HG03571 (cell line): ENCODE measurements around the gene FTL.

Source experiments
- ATAC-seq: cut with Tn5 transposase; IDR thresholded peaks from one replicate; pipeline ENCODE4 v1.9.1; 2021; ENCODE audit not compliant: unreplicated experiment

FTL gene

DNA sequence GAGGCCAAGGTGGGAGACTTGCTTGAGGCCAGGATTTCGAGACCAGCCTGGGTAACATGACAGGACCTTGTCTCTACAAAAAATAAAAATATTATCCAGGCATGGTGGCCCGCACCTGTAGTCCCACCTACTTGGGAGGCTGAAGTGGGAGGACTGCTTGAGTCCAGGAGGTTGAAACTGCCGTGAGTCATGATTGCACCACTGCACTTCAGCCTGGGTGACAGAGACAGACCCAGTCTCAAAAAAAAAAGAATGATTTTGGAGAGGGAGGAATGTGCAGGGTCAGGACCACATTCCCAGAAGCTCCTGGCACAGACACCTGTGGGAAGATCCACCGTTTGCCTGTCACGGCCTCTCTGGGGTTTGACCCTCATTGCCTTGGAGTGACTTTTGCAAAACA lies 19.7 kb upstream of the FTL start:
- ATAC-seq, result no peak

DNA sequence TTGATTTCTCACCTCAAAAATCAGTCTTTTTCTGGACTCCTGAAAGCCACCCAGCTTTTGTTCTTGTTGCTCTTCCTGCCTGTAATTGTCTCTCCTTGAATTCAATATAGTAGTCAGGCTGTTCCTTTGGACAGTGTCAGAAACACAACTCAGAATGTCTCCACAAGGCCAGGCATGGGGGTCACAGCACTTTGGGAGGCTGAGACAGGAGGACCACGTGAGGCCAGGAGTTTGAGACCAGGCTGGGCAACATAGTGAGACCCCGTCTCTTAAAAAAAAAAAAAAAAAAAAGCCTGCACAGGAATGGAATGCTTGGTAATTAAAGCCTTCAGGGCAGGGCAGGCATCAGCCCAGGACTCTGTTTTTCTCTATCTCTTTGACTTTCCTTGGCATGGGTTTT lies 19.3 kb upstream of the FTL start:
- ATAC-seq, result no peak

DNA sequence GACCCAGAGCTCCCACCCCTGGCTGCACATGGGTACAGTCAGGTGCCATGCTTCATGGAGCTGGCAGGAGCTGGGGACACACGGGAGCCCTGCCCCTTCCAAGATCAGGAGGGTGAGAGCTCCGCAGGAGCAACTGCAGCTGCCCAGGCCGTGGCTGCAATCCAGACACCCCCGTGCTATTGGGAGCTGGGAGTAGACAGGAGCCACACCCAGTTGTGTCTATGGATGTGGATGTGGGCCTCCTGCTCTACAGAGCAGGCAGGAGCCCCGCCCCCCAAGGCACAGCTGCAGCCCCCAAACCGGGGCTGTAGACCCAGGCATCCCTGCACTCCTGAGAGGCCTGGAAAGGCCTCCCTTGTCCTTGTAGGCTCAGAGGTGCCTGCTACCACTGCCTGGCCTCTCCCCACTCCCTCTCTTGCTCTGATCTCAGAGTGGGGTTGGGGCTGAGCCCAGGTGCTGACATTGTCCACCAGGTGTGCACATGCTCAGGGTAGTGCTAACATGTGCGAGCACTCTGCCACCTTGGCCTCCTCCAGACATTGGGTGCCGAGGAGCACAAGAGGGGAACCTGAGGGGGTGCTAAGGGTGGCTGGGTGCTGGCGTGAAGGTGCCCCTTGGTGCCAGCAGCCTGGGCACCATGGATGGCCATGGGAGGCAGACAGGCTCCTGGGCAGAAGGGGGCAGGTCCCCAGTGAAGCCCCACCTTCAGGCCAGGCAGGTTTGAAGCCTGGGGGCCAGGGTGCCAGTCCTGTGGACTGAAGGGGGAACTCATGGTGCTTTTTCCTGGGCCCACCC lies 18.4 kb upstream of the FTL start:
- ATAC-seq, result no peak

DNA sequence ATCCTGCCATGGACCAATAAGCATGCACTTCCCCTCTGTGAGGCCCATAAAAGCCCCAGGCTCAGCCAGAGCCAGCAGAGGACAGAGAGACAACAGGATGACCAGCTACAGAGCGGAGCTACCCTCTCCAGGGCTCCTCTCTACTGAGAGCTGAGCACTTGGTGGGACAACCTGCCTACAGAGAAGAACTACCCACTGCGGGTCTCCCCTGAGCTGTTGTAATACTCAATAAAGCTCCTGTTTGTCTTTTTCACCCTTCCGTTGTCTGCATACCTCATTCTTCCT lies 17.9 kb upstream of the FTL start:
- no peak for ATAC-seq

DNA sequence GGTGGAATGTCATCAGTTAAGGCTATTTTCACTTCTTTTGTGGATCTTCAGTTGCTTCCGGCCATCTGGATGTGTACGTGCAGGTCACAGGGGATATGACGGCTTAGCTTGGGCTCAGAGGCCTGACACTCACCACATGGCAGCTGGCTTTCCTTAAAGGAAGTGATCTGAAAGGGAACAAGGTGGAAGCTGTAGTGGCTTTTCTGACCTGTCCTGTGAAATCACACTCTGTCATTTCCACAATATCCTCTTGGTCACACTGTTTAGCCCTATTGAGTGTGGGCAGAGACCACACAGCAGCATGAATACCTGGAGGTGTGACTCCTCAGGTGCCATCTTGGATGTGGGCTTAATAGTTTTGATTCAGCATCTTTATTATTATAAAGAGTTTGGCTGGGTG lies 14.9 kb upstream of the FTL start:
- ATAC-seq, result no peak

DNA sequence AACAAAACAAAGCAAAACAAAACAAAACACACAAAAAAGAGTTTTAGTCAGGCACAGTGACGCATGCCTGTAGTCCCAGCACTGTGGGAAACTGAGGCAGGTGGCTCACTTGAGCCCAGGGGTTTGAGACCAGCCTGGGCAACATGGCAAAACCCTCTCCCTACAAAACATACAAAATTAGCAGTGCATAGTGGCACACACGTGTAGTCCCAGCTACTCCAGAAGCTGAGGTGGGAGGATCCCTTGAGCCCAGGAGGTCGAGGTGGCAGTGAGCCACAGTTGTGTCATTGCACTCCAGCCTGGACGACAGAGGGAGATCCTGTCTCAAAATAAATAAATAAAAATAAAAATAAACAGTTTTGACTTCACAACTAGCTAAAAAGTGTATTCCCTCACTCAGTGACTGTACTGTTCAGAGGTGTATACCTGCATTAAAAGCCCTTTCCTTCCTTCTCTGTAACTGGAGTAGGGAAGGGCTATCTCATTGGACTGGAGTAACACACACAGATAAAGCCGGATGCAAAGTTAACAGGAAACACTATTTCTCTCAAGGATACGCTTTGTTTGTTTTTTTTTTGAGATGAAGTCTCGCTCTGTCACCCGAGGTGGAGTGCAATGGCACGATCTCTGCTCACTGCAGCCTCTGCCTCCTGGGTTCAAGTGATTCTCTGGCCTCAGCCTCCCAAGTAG lies 14.1 kb upstream of the FTL start:
- ATAC-seq, result no peak

DNA sequence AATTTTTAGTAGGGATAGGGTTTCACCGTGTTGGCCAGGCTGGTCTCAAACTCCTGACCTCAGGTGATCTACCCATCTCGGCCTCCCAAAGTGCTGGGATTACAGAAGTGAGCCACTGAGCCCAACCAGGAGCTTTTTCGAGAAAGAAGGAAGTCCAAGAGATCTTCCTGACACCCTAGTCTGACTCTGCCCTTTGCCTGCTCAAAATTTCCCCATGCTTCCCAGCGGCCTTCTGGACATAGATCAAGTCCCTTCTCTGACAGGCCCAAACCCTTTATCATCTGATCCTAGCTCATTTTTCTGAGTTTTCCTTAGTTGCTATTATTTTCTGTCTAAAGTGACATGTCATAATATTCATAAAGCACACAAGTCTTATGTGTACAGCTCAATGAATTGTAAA lies 12.0 kb upstream of the FTL start:
- ATAC-seq, result no peak

DNA sequence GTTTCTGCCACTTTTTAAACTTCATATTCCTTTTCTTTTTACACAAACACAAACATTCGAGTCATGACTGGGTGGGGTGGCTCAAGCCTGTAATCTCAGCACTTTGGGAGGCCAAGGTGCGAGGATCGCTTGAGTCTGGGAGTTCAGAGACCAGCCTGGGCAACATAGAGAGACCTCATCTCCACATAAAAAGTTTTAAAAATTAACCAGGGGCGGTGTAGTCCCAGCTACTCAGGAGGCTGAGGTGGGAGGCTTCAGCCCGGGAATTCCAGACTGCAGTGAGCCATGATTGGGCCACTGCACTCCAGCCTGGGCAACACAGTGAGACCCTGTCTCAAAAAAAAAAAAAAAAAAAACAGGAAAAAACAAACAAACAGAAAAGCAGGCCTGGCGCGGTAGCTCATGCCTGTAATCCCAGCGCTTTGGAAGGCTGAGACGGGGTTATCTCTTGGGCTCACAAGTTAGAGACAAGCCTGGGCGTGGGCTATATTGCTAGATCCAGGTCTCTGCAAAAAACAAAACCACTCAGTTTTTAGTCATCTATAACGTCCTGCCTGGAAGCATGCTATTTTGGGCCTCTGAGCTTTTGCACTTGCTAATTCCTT lies 11.0 kb upstream of the FTL start:
- no peak for ATAC-seq

DNA sequence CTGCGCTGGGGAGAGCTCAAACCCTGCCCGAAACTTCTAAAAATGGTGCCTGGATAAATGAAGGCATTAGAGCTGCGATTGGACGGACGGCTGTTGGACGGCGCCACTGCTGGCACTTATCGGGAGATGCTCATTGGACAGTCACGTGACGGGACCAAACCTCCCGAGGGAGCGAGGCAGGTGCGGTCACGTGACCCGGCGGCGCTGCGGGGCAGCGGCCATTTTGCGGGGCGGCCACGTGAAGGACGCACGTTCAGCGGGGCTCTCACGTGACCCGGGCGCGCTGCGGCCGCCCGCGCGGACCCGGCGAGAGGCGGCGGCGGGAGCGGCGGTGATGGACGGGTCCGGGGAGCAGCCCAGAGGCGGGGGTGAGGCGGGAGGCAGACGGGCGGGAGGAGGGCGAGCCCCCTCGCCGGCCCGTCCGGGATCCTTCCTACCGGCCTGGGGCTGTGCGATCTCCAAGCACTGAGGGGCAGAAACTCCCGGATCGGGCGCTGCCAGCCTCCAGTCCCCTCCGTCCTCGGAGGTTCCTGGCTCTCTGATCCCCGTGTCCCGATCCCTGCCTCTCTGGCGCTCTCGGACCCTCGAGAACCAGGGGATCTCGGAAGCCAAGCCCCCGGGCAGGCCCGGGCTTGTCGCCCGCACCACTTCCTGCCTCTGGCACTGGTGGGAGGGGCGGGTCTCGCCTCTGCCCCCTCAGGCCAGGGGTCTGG lies 10.4 kb upstream of the FTL start, which contains the start of gene BAX:
Gene BAX (plus strand): TSS at position 281 of the 713 bp plus-strand sequence. CDS start 54 bp downstream, at position 335.
- ATAC-seq, result peak; percentile 77

DNA sequence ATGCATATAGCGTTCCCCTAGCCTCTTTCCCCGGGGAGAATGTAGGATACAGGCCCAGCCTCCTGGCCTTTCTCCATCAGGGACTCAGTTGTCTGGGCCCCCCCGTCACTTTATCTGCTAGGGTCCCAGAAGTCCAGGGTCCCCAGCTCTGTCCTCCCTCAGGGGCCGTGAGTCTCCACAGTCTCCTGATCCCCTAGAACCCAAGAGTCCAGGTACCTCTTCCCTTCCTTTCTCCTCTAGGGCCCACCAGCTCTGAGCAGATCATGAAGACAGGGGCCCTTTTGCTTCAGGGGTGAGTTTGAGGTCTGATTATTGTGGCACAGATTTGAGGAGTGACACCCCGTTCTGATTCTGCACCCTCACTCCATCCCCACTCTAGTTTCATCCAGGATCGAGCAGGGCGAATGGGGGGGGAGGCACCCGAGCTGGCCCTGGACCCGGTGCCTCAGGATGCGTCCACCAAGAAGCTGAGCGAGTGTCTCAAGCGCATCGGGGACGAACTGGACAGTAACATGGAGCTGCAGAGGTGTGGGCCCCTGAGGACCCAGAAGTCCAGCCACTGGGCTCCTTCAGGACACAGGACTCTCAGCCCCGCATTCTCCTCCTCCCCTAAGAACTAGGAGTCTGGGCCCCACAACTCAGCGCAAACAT lies 9.7 kb upstream of the FTL start:
- ATAC-seq, result no peak

DNA sequence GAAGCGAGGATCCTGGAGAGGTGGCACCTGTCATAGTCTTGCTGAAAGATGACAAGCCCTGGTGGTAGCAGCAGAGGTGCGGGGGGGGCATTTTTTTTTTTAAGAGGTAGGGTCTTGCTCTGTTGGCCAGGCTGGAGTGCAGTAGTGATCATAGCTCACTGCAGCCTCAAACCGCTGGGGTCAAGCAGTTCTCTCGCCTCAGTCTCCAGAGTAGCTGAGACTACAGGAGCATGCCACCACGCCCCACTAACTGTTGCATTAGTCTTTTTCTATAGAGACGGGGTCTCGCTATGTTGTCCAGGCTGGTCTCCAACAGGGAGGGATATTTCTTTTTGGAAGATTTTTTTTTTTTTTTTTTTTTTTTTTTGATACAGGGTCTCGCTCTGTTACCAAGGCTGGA lies 7.1 kb upstream of the FTL start:
- no peak for ATAC-seq

DNA sequence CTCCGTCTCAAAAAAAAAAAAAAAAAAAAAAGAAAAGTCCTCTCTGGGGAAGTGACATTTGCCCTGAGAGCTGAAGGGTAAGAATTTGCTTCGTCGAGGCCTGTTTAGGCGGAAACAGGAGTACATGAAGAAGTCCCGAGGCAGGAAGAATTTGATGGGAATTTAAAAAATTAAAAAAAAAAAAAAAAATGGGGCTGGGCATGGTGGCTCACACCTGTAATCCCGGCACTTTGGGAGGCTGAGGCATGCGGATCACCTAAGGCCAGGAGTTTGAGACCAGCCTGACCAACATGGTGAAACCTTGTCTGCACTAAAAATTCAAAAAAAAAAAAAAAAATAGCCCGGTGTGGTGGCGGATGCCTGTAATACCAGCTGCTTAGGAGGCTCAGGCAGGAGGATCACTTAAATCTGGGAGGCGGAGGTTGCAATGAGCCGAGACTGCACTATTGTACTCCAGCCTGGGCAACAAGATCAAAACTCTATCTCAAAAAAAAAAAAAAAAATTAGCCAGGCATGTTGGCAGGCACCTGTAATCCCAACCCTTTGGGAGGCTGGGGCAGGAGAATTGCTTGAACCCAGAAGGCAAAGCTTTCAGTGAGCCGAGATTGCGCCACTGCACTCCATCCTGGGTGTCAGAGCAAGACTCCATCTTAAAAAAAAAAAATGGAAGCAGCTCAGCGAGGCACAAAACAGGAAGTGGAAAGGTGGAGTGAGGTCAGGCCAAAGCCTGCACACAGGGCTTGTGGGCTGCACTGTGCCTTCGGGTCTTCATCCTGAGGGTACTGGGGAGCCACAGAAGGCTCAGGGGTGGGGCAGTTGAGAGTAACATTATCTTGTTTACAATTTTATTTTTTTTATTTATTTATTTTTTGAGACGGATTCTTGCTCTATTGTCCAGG lies 5.5 kb upstream of the FTL start:
- no peak for ATAC-seq

DNA sequence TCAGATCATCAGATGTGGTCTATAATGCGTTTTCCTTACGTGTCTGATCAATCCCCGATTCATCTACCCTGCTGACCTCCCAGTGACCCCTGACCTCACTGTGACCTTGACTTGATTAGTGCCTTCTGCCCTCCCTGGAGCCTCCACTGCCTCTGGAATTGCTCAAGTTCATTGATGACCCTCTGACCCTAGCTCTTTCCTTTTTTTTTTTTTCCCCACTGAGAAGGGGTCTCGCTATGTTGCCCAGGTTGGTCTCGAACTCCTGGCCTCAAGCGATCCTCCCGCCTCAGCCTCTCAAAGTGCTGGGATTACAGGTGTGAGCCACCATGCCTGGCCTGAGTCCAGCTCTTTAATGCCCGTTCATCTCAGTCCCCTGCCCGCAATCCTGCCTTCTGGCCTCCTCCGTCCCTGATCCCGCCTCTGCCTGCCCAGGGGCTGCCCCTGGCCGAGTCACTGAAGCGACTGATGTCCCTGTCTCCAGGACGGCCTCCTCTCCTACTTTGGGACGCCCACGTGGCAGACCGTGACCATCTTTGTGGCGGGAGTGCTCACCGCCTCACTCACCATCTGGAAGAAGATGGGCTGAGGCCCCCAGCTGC lies 4.0 kb upstream of the FTL start:
- no peak for ATAC-seq

DNA sequence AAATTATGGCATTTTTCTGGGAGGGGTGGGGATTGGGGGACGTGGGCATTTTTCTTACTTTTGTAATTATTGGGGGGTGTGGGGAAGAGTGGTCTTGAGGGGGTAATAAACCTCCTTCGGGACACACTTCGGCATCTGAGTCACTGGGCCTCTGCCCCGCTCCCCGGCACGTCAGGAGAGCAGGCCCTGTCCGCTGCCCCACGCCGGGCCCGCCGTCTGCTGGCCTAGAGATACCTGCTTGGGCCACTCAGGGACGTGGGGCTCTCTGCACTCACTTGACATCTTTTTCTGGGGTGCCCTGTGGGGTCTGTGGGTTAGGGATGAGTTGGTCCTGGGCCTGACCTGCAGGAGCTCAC lies 3.5 kb upstream of the FTL start:
- ATAC-seq, result no peak

DNA sequence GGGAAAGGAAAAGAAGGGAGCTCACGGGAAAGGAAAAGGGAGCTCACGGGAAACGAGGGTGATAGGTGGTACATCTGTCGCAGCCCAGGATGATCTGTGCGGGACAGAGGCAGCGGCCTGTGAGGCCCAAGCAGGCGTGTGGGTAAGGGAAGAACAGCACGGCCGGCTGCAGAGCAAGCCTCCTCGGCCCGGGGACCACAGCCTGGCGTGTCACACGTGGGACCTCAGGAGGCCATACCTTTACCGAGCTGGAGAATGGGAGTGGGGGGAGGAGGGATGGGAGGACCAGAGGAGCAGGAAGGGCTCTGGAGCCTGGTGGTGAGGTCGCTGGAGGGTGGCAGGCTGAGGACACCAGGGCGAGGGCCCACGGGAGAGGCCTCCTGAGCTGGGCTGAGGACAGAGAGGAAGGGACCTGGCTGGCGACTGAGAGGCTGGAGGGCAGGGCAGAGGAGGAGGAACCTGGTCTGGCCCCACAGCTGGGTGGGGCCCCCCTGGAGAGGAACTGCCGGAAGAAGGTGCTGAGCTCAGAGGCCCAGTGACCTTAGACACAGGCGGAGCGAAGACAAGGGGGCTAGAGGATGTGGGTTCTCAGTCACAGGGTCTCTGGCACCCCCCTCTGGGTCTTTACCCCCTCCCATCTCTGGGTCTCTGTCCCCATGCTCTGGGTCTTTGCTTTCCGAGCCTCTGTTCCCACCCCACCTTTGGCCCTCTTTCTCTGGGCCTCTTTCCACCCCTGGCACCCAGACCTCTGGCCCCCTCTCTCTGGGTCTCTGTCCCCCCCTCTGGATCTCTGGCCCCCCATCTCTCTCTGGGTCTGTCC lies 2.9 kb upstream of the FTL start:
- ATAC-seq, result peak; percentile 39

DNA sequence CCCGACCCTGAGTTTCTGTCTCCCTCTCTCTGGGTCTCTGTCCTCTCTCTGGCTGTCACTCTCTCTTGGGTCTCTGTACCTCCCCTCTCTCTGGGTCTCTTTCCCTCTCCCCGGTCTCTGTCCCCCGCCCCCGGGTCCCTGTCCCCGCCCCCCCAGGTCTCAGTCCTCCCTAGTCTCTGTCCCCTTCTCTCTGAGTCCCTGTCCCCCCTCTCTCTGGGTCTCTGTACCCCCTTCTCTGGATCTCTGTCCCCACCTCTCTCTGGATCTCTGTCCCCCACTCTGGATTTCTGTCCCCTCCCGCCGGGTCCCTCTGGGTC lies 2.3 kb upstream of the FTL start:
- ATAC-seq, result no peak

DNA sequence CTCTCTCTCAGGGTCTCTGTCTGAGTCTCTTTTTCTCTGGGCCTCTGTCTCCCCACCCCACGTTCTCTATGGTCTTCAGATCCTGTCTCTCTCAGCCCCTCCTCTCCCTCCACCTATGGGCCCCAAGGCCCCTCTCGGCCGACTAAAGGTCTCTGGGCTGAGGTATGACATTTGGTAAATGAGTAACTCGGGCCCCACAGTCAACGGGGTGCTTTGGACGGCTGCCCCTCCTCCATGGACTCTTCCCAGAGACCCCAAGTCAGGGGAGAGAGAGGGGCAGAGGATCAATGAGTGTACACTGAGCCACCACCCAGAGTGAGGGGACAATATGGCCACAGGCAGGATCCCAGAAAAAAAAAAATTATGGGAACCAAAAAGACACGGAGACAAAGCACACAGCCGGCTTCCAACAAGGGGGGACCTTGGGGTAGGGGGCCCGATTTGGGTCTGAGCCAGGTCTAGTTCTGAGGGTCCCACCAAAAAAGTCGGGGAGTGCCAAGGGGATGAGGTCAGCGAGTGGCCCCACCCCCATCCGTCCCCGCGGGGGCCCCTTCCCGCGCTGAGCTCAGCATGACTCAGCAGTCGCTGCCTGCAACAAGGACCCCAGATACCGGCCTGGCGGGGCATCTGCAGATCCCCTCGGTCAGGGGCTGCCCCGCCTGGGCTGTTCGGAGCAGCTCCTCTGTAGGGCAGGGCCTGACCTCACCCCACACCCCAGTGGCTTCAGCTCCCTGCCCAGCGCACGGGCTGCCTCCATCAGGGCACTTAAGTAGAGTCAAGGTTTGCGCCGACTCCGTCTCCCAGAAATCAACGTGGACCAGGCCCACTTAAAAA lies 1.5 kb upstream of the FTL start:
- no peak for ATAC-seq
